Fibroblast of mammary gland (primary cell): Measurements from ENCODE around the gene TAOK3.

Experiments used
- DNase-seq: peaks from one replicate; pipeline ENCODE4 v3.0.0-alpha.2; 2010; ENCODE audit warnings: low read depth
- H3K4me3 ChIP-seq: 2 replicates; pipeline ENCODE4 v1.5.1; 2011; ENCODE audit warnings: low read depth, mild to moderate bottlenecking, low read length, moderate library complexity; ENCODE audit not compliant: control insufficient read depth
- CTCF ChIP-seq: conservative IDR thresholded peaks from 2 replicates; pipeline ENCODE4 v1.5.1; 2011; ENCODE audit warnings: low read depth, low read length, inconsistent platforms; ENCODE audit not compliant: control insufficient read depth, insufficient read depth

The TAOK3 gene

GRCh38 chr12:118193958-118194357, 178.7 kb downstream of the TAOK3 start:
- H3K4me3 ChIP-seq, result no peak overlapping the region
- DNase-seq, result no peak
- TF ChIP-seq CTCF, result no peak

- H3K4me3 ChIP-seq, result no peak overlapping the region
- TF ChIP-seq CTCF, result no peak
- no peak for DNase-seq
Observed at GRCh38 chr12:118193477-118193876, 179.2 kb downstream of the TAOK3 start.

GRCh38 chr12:118190266-118190665, 182.4 kb downstream of the TAOK3 start:
- peak; percentile 51 for DNase-seq
- no peak for TF ChIP-seq CTCF
- H3K4me3 ChIP-seq, result peak overlapping the region; percentile 38

- peak overlapping the region; percentile 38 for H3K4me3 ChIP-seq
Observed at GRCh38 chr12:118189741-118190191, 182.9 kb downstream of the TAOK3 start.

GRCh38 chr12:118188690-118189371, 183.9 kb downstream of the TAOK3 start:
- peak; percentile 55 for DNase-seq
- H3K4me3 ChIP-seq, result peak overlapping the region; percentile 7
- TF ChIP-seq CTCF, result no peak

More at GRCh38 chr12:118189741-118190191, 182.9 kb downstream of the TAOK3 start:
- DNase-seq, result peak; percentile 59
- TF ChIP-seq CTCF, result no peak

- H3K4me3 ChIP-seq, result no peak overlapping the region
- DNase-seq, result peak; percentile 7
- no peak for TF ChIP-seq CTCF
Observed at GRCh38 chr12:118187751-118188435, 184.8 kb downstream of the TAOK3 start.
